H1 (cell line): Measurements from ENCODE around the gene POLR1D. TPM values are rescaled to one million over a fixed set of nuclear protein-coding genes. Genes with fewer than 3 reads are reported as not detected.

Experiments used
- CTCF ChIA-PET: fragments of 300-600 bp; sonication (Branson Sonifier 250); formaldehyde crosslinking; loops from one replicate; lab custom pipeline; 2021; ENCODE audit not compliant: partially characterized antibody; lab: Charles Lee
- POLR2A ChIA-PET: fragments of 300-600 bp; sonication (Branson Sonifier 250); formaldehyde crosslinking; loops from one replicate; lab custom pipeline; 2021; ENCODE audit warnings: inconsistent platforms; ENCODE audit not compliant: partially characterized antibody; lab: Charles Lee
- DNase-seq, 2 experiments: peaks; one replicate each; pipeline versions ENCODE4 v3.0.0 to v3.0.0-alpha.2; 2010 to 2022; ENCODE audit warnings: low spot score in 2 of 2, low read depth in 1 of 2, mixed read lengths in 1 of 2
- FAIRE-seq: peaks from 2 replicates; lab custom pipeline; 2011; peaks lifted over from hg19 to GRCh38; lab: Jason Lieb, UNC
- H2AFZ ChIP-seq: 2 replicates; pipeline ENCODE4 v1.8.1; 2012; ENCODE audit warnings: low read length, inconsistent platforms
- H2AK5ac ChIP-seq: 2 replicates; pipeline ENCODE4 v1.6.1; 2013; ENCODE audit warnings: low read depth, low read length
- H2BK120ac ChIP-seq: replicated peaks from 2 replicates; pipeline ENCODE3; 2013; ENCODE audit warnings: low read depth, low read length, inconsistent platforms
- H2BK12ac ChIP-seq: 2 replicates; pipeline ENCODE4 v1.6.1; 2013; ENCODE audit warnings: low read depth, low read length
- H2BK15ac ChIP-seq: 2 replicates; pipeline ENCODE4 v1.6.1; 2013; ENCODE audit warnings: low read length
- H2BK20ac ChIP-seq: 2 replicates; pipeline ENCODE4 v1.6.1; 2013; ENCODE audit warnings: low read length
- H2BK5ac ChIP-seq: 2 replicates; pipeline ENCODE4 v1.6.1; 2013; ENCODE audit warnings: low read depth, low read length
- H3K14ac ChIP-seq: 2 replicates; pipeline ENCODE4 v1.6.1; 2013; ENCODE audit warnings: inconsistent platforms; ENCODE audit not compliant: insufficient read length
- H3K18ac ChIP-seq: 2 replicates; pipeline ENCODE4 v1.6.1; 2013; ENCODE audit warnings: low read length; ENCODE audit errors: extremely low read depth
- H3K23ac ChIP-seq: 2 replicates; pipeline ENCODE4 v1.6.1; 2013; ENCODE audit warnings: inconsistent platforms; ENCODE audit not compliant: insufficient read length
- H3K23me2 ChIP-seq: 2 replicates; pipeline ENCODE4 v1.6.1; 2013; ENCODE audit warnings: low read depth, low read length
- H3K27ac ChIP-seq: 2 replicates; pipeline ENCODE4 v1.6.1; 2011; ENCODE audit warnings: low read depth, low read length, inconsistent platforms
- H3K27me3 ChIP-seq, 4 experiments: replicated peaks in 1 of 4; 1 replicate in 1 of 4; 2 replicates in 3 of 4; pipeline versions ENCODE4 v1.6.1 to v1.8.1; 2011 to 2013; ENCODE audit warnings: low read length in 3 of 4, mild to moderate bottlenecking in 3 of 4, inconsistent platforms in 2 of 4, mixed read lengths in 2 of 4, moderate library complexity in 1 of 4; ENCODE audit not compliant: control insufficient read depth in 3 of 4, insufficient read depth in 3 of 4; ENCODE audit errors: extremely low read depth in 1 of 4
- H3K36me3 ChIP-seq, 4 experiments: 2 replicates each; pipeline versions ENCODE4 v1.6.1 to v1.8.1; 2011 to 2013; ENCODE audit warnings: mild to moderate bottlenecking in 4 of 4, low read length in 3 of 4, moderate library complexity in 2 of 4, control low read depth in 1 of 4, inconsistent platforms in 1 of 4; ENCODE audit not compliant: insufficient read depth in 4 of 4, control insufficient read depth in 2 of 4
- H3K4ac ChIP-seq: replicated peaks from 2 replicates; pipeline ENCODE3; 2013; ENCODE audit warnings: low read length, low read depth, mixed read lengths, inconsistent platforms; ENCODE audit not compliant: insufficient read length
- H3K4me1 ChIP-seq, 4 experiments: replicated peaks in 1 of 4; 1 replicate in 1 of 4; 2 replicates in 3 of 4; pipeline versions ENCODE4 v1.6.1 to v1.8.1; 2011 to 2013; ENCODE audit warnings: low read length in 3 of 4, inconsistent platforms in 2 of 4, mixed read lengths in 1 of 4; ENCODE audit not compliant: insufficient read depth in 4 of 4, control insufficient read depth in 3 of 4
- H3K4me2 ChIP-seq, 2 experiments: 2 replicates each; pipeline versions ENCODE4 v1.6.1 to v1.8.1; 2011 to 2013; ENCODE audit warnings: low read depth in 2 of 2, low read length in 2 of 2, control low read depth in 1 of 2, inconsistent platforms in 1 of 2, mild to moderate bottlenecking in 1 of 2; ENCODE audit not compliant: insufficient read depth in 1 of 2
- H3K4me3 ChIP-seq, 4 experiments: fragments of 200-600, 300-600 bp in 1 of 4; sonication (generic), shearing (Covaris generic), sonication (Bioruptor Twin) in 1 of 4; 2 replicates each; pipeline versions ENCODE4 v1.5.1 to v1.8.1; 2011 to 2016; ENCODE audit warnings: low read length in 4 of 4, low read depth in 3 of 4, control low read depth in 2 of 4, inconsistent platforms in 2 of 4, mild to moderate bottlenecking in 2 of 4, mixed read lengths in 1 of 4, moderate library complexity in 1 of 4; ENCODE audit not compliant: insufficient read depth in 2 of 4; ENCODE audit errors: extremely low read depth in 1 of 4
- H3K56ac ChIP-seq: replicated peaks from 2 replicates; pipeline ENCODE3; 2013; ENCODE audit warnings: low read depth, mild to moderate bottlenecking, mixed read lengths, low read length, inconsistent platforms; ENCODE audit not compliant: insufficient read length
- H3K79me1 ChIP-seq: 2 replicates; pipeline ENCODE4 v1.6.1; 2013; ENCODE audit warnings: low read depth, low read length, control low read depth
- H3K79me2 ChIP-seq, 2 experiments: 2 replicates each; pipeline versions ENCODE4 v1.6.1 to v1.8.1; 2012 to 2013; ENCODE audit warnings: low read length in 2 of 2, mild to moderate bottlenecking in 2 of 2, inconsistent platforms in 1 of 2; ENCODE audit not compliant: insufficient read depth in 2 of 2, control insufficient read depth in 1 of 2
- H3K9ac ChIP-seq, 4 experiments: replicated peaks in 1 of 4; 1 replicate in 1 of 4; 2 replicates in 3 of 4; pipeline versions ENCODE4 v1.6.1 to v1.8.1; 2011 to 2013; ENCODE audit warnings: low read depth in 3 of 4, low read length in 3 of 4, control low read depth in 2 of 4, mild to moderate bottlenecking in 2 of 4, moderate library complexity in 2 of 4, inconsistent platforms in 1 of 4; ENCODE audit errors: extremely low read depth in 1 of 4
- H3K9me3 ChIP-seq, 2 experiments: 2 replicates each; pipeline versions ENCODE4 v1.6.1 to v1.8.1; 2012 to 2013; ENCODE audit warnings: mild to moderate bottlenecking in 2 of 2, moderate library complexity in 2 of 2, control low read depth in 1 of 2, inconsistent platforms in 1 of 2, low read depth in 1 of 2, low read length in 1 of 2, mixed read lengths in 1 of 2; ENCODE audit not compliant: insufficient read depth in 2 of 2
- H4K20me1 ChIP-seq, 2 experiments: replicated peaks in 1 of 2; 2 replicates each; pipeline versions ENCODE3 to v1.8.1; 2011 to 2013; ENCODE audit warnings: inconsistent platforms in 2 of 2, low read length in 2 of 2, mild to moderate bottlenecking in 1 of 2; ENCODE audit not compliant: insufficient read depth in 2 of 2, control insufficient read depth in 1 of 2
- H4K5ac ChIP-seq: 2 replicates; pipeline ENCODE4 v1.6.1; 2013; ENCODE audit warnings: low read length, low read depth, mixed read lengths, inconsistent platforms; ENCODE audit not compliant: insufficient read length
- H4K8ac ChIP-seq: 2 replicates; pipeline ENCODE4 v1.8.0; 2013; ENCODE audit warnings: mild to moderate bottlenecking, moderate library complexity, low read length, inconsistent platforms; ENCODE audit not compliant: insufficient read depth; ENCODE audit errors: extremely low read depth
- H4K91ac ChIP-seq: replicated peaks from 2 replicates; pipeline ENCODE3; 2013; ENCODE audit warnings: low read length, mixed read lengths, inconsistent platforms; ENCODE audit not compliant: insufficient read length
- ATF3 ChIP-seq: IDR thresholded peaks from 2 replicates; pipeline ENCODE4 v1.6.1; 2011; ENCODE audit warnings: low read depth, mild to moderate bottlenecking, low read length; ENCODE audit not compliant: insufficient read depth
- BCL11A ChIP-seq, 2 experiments: IDR thresholded peaks; one replicate each; pipeline ENCODE4 v1.6.1; 2011; ENCODE audit warnings: low read depth in 2 of 2, low read length in 2 of 2, mild to moderate bottlenecking in 2 of 2
- HDAC6 ChIP-seq: IDR thresholded peaks from one replicate; pipeline ENCODE4 v1.7.1; 2012; ENCODE audit warnings: low read depth, mild to moderate bottlenecking, inconsistent platforms, low read length, moderate library complexity
- JUND ChIP-seq: IDR thresholded peaks from 2 replicates; pipeline ENCODE4 v1.6.1; 2011; ENCODE audit warnings: mild to moderate bottlenecking, improper control_type of control experiment, low read length
- MAFK ChIP-seq: IDR thresholded peaks from 2 replicates; pipeline ENCODE4 v1.6.1; 2012; ENCODE audit warnings: low read depth, mild to moderate bottlenecking, improper control_type of control experiment, low read length
- NANOG ChIP-seq: IDR thresholded peaks from 2 replicates; pipeline ENCODE4 v1.6.1; 2011; ENCODE audit warnings: low read length, low read depth, mild to moderate bottlenecking, inconsistent platforms; ENCODE audit not compliant: insufficient read depth, poor library complexity, severe bottlenecking
- RAD21 ChIP-seq, 2 experiments: IDR thresholded peaks in 1 of 2; conservative IDR thresholded peaks in 1 of 2; 2 replicates each; pipeline ENCODE4 v1.6.1; 2011; ENCODE audit warnings: low read depth in 2 of 2, low read length in 2 of 2, improper control_type of control experiment in 1 of 2, inconsistent platforms in 1 of 2, mild to moderate bottlenecking in 1 of 2, moderate library complexity in 1 of 2
- RBBP5 ChIP-seq: IDR thresholded peaks from 2 replicates; pipeline ENCODE4 v1.7.1; 2012; ENCODE audit warnings: low read depth, mild to moderate bottlenecking, inconsistent platforms, low read length, moderate library complexity, borderline replicate concordance
- SP1 ChIP-seq: IDR thresholded peaks from 2 replicates; pipeline ENCODE4 v1.6.1; 2011; ENCODE audit warnings: low read depth, low read length
- SP2 ChIP-seq: IDR thresholded peaks from 2 replicates; pipeline ENCODE4 v1.6.1; 2012; ENCODE audit warnings: mild to moderate bottlenecking, low read length, inconsistent platforms
- WGBS, 2 experiments: shearing (Covaris generic) in 1 of 2; methylation state at CpG; one replicate each; pipeline versions ENCODE4 v1.1.6 to v1.1.7; 2013 to 2015; ENCODE audit warnings: low lambda C conversion rate in 2 of 2, mixed read lengths in 2 of 2, inconsistent platforms in 1 of 2, low coverage in 1 of 2, missing lambda C conversion rate in 1 of 2; ENCODE audit not compliant: insufficient replicate concordance in 2 of 2, insufficient coverage in 1 of 2, insufficient read length in 1 of 2; ENCODE audit errors: extremely low coverage in 1 of 2, missing lambda C conversion rate in 1 of 2; 5-methylcytosine and 5-hydroxymethylcytosine counted together
- polyA plus RNA-seq, 7 experiments: library from polyadenylated mRNA; depleted of rRNA in 3 of 7; stranded (reverse) in 5 of 7; unstranded in 2 of 7; fragments of >200 nt in 5 of 7; fragments of 200-250 nt in 2 of 7; gene quantifications; 1 replicate in 5 of 7; 2 replicates in 1 of 7; 4 replicates in 1 of 7; pipeline versions ENCODE4 v1.2.1 to v1.2.3, GENCODE V29; 2011 to 2013; ENCODE audit warnings: missing spikeins in 2 of 7, mixed read lengths in 2 of 7
- total RNA-seq: library from RNA; stranded (reverse); fragmentation: NEBNext Ultra II Directional; extraction: Animal tissue kit (Norgen Biotek cat#: 25700); gene quantifications from 2 replicates; pipeline ENCODE4 v1.2.1, GENCODE V29; 2021

POLR1D gene
- total and polyA plus RNA-seq, 2 of the 8 experiments (the other 6 are each of a cell fraction or from before 2014, with no cell fraction given): 226 to 232 TPM

- 96% methylated on average over 1 of the region's 1 CpG; no CpG with 5 or more reads in 1 of the 2 experiments for WGBS, 2 experiments
- H3K36me3 ChIP-seq: peaks cover 0 to 10% (median 2%) of the 10 kb centered on the region in 4 experiments; a peak in 4 of 8 replicates
- TF ChIP-seq SP2: no peak
- TF ChIP-seq SP1: no peak
- TF ChIP-seq MAFK: no peak
- no peak for TF ChIP-seq ATF3
- no peak for TF ChIP-seq RBBP5
- TF ChIP-seq JUND: no peak
- no peak for TF ChIP-seq NANOG
- TF ChIP-seq BCL11A (IDR thresholded peaks at IDR 0.05; ENCODE audit: low read depth in 2 of 2, low read length in 2 of 2): no peak
- no peak for TF ChIP-seq HDAC6
- TF ChIP-seq RAD21 (IDR thresholded peaks at IDR 0.05 in 1 of 2, conservative IDR thresholded peaks at IDR 0.05 in 1 of 2; ENCODE audit: low read depth in 2 of 2, low read length in 2 of 2): no peak
- peaks cover 11% of the 10 kb centered on the region for H3K79me1 ChIP-seq
- no peak overlapping the region for H2BK15ac ChIP-seq
- no peak overlapping the region for H3K27ac ChIP-seq
- no peak overlapping the region for H2BK5ac ChIP-seq
- no peak overlapping the region for H3K4me3 ChIP-seq
- FAIRE-seq (no peak), DNase-seq (no peak)
- H4K20me1 ChIP-seq: peaks cover 2 to 10% of the 10 kb centered on the region in 2 experiments
- H3K23me2 ChIP-seq: no peaks in the 10 kb centered on the region
- no peak overlapping the region for H3K14ac ChIP-seq
- no peak overlapping the region for H2BK20ac ChIP-seq
- H3K27me3 ChIP-seq: no peaks in the 10 kb centered on the region
- no peak overlapping the region for H3K18ac ChIP-seq
- H4K8ac ChIP-seq: no peak overlapping the region
- no peak overlapping the region for H3K23ac ChIP-seq
- no peak overlapping the region for H3K56ac ChIP-seq
- H3K9me3 ChIP-seq: no peaks in the 10 kb centered on the region
- peaks cover 3 to 65% of the 10 kb centered on the region in 2 experiments for H3K79me2 ChIP-seq
- no peak overlapping the region for H2AFZ ChIP-seq
- no peaks in the 10 kb centered on the region for H3K4me1 ChIP-seq
- no peak overlapping the region for H2AK5ac ChIP-seq
- no peak overlapping the region for H3K4me2 ChIP-seq
- H3K9ac ChIP-seq: no peak overlapping the region
- no peak overlapping the region for H2BK120ac ChIP-seq
- H2BK12ac ChIP-seq: no peak overlapping the region
- ChIA-PET POLR2A (interaction anchor here (6.5 kb wide), 1 partner anchor 14 kb away, joined by 26 read pairs; no protein-coding TSS in a partner anchor), CTCF (interaction anchor here (0.6 kb wide), 1 partner anchor 88 kb away, joined by 3 read pairs; no protein-coding TSS in a partner anchor)
- H3K4ac ChIP-seq: no peak overlapping the region
- H4K5ac ChIP-seq: no peak overlapping the region
- H4K91ac ChIP-seq: no peak overlapping the region
These were observed 15.6 kb downstream of the POLR1D start for GRCh38 chr13:27637289-27637626.
